Measurements from ENCODE around the gene SV2C.

DNA sequence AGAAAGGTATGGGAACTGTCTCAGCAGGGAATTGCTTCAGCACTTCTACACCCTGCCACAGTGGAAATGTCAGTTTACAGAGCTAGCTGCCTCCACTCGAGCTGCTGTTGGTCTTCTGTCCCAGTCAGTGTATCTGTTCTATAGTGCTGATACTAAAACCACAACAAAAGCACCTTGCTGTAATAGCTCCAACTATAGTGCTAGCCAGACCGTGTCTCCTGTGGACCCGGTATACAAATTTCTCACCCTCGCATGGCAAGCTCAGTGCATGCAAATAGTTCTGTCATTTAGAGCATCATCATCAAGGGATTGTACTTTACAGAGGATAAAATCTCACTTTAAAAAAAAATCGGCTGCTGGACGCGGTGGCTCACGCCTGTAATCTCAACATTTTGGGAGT, 268.4 kb downstream of the SV2C start:
- TF ChIP-seq, protein P1, sequence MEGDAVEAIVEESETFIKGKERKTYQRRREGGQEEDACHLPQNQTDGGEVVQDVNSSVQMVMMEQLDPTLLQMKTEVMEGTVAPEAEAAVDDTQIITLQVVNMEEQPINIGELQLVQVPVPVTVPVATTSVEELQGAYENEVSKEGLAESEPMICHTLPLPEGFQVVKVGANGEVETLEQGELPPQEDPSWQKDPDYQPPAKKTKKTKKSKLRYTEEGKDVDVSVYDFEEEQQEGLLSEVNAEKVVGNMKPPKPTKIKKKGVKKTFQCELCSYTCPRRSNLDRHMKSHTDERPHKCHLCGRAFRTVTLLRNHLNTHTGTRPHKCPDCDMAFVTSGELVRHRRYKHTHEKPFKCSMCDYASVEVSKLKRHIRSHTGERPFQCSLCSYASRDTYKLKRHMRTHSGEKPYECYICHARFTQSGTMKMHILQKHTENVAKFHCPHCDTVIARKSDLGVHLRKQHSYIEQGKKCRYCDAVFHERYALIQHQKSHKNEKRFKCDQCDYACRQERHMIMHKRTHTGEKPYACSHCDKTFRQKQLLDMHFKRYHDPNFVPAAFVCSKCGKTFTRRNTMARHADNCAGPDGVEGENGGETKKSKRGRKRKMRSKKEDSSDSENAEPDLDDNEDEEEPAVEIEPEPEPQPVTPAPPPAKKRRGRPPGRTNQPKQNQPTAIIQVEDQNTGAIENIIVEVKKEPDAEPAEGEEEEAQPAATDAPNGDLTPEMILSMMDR (IDR thresholded peaks at IDR 0.05) = no peak
- no peak for TF ChIP-seq EZH2 (IDR thresholded peaks at IDR 0.05)
- TF ChIP-seq EZH2phosphoT487 (IDR thresholded peaks at IDR 0.05) = no peak
